Measurements from ENCODE around the gene PCDHGA10. TPM values are rescaled to one million over a fixed set of nuclear protein-coding genes. Genes with fewer than 3 reads are reported as not detected.
"Not testable (repeated sequence)": the region's sequence is repeated elsewhere in the genome, so short reads cannot be mapped to it uniquely, and the experiment has no call there.

The PCDHGA10 gene
- total RNA-seq, 1 donor from 2014 or later = 4.7 TPM

DNA sequence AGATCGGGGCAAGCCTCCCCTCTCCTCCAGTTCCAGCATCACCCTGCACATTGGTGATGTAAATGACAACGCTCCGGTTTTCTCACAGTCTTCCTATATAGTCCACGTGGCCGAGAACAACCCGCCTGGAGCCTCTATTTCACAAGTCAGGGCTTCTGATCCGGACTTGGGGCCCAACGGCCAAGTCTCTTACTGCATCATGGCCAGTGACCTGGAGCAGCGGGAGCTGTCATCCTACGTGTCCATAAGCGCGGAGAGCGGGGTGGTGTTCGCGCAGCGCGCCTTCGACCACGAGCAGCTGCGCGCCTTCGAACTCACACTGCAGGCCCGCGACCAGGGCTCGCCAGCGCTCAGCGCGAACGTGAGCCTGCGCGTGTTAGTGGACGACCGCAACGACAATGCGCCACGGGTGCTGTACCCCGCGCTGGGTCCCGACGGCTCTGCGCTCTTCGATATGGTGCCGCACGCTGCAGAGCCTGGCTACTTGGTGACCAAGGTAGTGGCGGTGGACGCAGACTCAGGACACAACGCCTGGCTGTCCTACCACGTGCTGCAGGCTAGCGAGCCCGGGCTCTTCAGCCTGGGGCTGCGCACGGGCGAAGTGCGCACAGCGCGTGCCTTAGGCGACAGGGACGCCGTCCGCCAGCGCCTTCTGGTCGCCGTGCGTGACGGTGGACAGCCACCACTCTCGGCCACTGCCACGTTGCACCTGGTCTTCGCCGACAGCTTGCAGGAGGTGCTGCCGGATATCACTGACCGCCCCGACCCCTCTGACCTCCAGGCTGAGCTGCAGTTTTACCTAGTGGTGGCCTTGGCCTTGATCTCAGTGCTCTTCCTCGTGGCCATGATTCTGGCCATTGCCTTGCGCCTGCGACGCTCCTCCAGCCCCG is 23.4 kb upstream of the PCDHGA10 start:
- Mint-ChIP-seq H3K36me3 (peaks cover 9% of the 10 kb centered on the region), H3K4me3 (no peak overlapping the region), H3K27me3 (ENCODE audit: insufficient read depth, low read depth) (peaks cover 5% of the 10 kb centered on the region), H3K27ac (no peak overlapping the region), H3K9me3 (peaks cover 58% of the 10 kb centered on the region), H3K4me1 (no peaks in the 10 kb centered on the region)
- H2AFZ ChIP-seq (replicated peaks) = no peak overlapping the region
- DNase-seq (ENCODE audit: low spot score) = no peak
- no peak overlapping the region for H3K9ac ChIP-seq
- H3K79me2 ChIP-seq (ENCODE audit: low read depth) = no peaks in the 10 kb centered on the region
- TF ChIP-seq EZH2phosphoT487 (IDR thresholded peaks at IDR 0.05) = no peak
- TF ChIP-seq, protein P1, sequence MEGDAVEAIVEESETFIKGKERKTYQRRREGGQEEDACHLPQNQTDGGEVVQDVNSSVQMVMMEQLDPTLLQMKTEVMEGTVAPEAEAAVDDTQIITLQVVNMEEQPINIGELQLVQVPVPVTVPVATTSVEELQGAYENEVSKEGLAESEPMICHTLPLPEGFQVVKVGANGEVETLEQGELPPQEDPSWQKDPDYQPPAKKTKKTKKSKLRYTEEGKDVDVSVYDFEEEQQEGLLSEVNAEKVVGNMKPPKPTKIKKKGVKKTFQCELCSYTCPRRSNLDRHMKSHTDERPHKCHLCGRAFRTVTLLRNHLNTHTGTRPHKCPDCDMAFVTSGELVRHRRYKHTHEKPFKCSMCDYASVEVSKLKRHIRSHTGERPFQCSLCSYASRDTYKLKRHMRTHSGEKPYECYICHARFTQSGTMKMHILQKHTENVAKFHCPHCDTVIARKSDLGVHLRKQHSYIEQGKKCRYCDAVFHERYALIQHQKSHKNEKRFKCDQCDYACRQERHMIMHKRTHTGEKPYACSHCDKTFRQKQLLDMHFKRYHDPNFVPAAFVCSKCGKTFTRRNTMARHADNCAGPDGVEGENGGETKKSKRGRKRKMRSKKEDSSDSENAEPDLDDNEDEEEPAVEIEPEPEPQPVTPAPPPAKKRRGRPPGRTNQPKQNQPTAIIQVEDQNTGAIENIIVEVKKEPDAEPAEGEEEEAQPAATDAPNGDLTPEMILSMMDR (IDR thresholded peaks at IDR 0.05) = no peak
- no peak for TF ChIP-seq EZH2 (IDR thresholded peaks at IDR 0.05)
- no peaks in the 10 kb centered on the region for H3K27me3 ChIP-seq
- no peaks in the 10 kb centered on the region for H3K4me1 ChIP-seq
- no peaks in the 10 kb centered on the region for H4K20me1 ChIP-seq (ENCODE audit: low read depth)
- peaks cover 45% of the 10 kb centered on the region for H3K9me3 ChIP-seq (ENCODE audit: low read depth)
- H3K4me3 ChIP-seq = no peak overlapping the region
- H3K4me2 ChIP-seq = no peak overlapping the region
- peaks cover 19% of the 10 kb centered on the region for H3K36me3 ChIP-seq
- peaks cover 7% of the 10 kb centered on the region for H3F3A ChIP-seq (ENCODE audit: low read depth)
- no peak overlapping the region for H3K27ac ChIP-seq

DNA sequence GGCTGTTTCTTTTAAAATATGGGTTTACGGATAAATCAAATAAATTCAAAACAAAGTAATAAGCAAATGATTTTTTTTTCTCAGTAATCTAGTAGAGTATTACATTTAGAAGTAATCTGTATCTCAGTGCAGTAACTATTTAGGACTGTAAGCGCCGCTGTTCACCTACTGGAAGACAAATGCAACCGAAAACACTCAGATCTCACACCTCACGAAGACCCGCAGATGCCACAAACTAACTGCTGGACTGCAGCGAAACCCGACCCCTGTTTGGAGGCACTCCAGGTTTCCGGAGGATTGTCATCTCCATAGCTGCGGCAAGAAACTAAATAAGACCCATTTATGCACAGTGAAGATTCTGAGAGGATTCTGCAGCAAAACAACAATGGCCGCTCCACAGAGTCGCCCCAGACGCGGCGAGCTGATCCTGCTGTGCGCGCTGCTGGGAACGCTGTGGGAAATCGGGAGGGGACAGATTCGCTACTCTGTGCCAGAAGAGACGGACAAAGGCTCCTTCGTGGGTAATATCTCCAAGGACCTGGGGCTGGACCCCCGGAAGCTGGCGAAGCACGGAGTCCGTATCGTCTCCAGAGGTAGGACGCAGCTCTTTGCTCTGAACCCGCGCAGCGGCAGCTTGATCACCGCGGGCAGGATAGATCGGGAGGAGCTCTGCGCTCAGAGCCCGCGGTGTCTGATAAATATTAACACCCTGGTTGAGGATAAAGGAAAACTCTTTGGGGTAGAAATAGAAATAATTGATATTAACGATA is 20.2 kb upstream of the PCDHGA10 start, which contains the start of gene PCDHGA8:
PCDHGA8 (plus strand) TSS at position 205 of the 770 bp plus-strand sequence; CDS start at position 386, 181 bp downstream.
- H3K4me3 ChIP-seq = peak within 1 kb of the TSS; percentile 3
- no peaks in the 10 kb centered on the region for H3K79me2 ChIP-seq (ENCODE audit: low read depth)
- no peak within 1 kb of the TSS for H3K9ac ChIP-seq
- peaks cover 9% of the 10 kb centered on the region for H3K36me3 Mint-ChIP-seq
- peaks cover 7% of the 10 kb centered on the region for H3F3A ChIP-seq (ENCODE audit: low read depth)
- peaks cover 56% of the 10 kb centered on the region for H3K9me3 Mint-ChIP-seq
- no peaks in the 10 kb centered on the region for H4K20me1 ChIP-seq (ENCODE audit: low read depth)
- TF ChIP-seq, protein P1 (IDR thresholded peaks at IDR 0.05) = no peak
- no peak for TF ChIP-seq EZH2 (IDR thresholded peaks at IDR 0.05)
- no peak for TF ChIP-seq EZH2phosphoT487 (IDR thresholded peaks at IDR 0.05)
- peaks cover 57% of the 10 kb centered on the region for H3K9me3 ChIP-seq (ENCODE audit: low read depth)
- no peak within 1 kb of the TSS for H3K27ac Mint-ChIP-seq
- H3K4me3 Mint-ChIP-seq = no peak within 1 kb of the TSS
- no peaks in the 10 kb centered on the region for H3K4me1 ChIP-seq
- no peak within 1 kb of the TSS for H2AFZ ChIP-seq (replicated peaks)
- H3K27ac ChIP-seq = no peak within 1 kb of the TSS
- no peak within 1 kb of the TSS for H3K4me2 ChIP-seq
- H3K27me3 ChIP-seq = no peaks in the 10 kb centered on the region
- H3K4me1 Mint-ChIP-seq = no peaks in the 10 kb centered on the region
- H3K36me3 ChIP-seq = peaks cover 19% of the 10 kb centered on the region
- H3K27me3 Mint-ChIP-seq (ENCODE audit: insufficient read depth, low read depth) = peaks cover 2% of the 10 kb centered on the region
- DNase-seq (ENCODE audit: low spot score) = no peak

DNA sequence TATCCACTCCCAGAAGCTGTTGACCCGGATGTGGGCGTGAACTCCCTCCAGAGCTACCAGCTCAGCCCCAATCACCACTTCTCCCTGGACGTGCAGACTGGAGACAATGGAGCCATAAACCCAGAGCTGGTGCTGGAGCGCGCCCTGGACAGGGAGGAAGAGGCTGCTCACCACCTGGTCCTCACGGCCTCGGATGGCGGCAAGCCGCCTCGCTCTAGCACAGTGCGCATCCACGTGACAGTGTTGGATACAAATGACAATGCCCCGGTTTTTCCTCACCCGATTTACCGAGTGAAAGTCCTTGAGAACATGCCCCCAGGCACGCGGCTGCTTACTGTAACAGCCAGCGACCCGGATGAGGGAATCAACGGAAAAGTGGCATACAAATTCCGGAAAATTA is 19.5 kb upstream of the PCDHGA10 start:
- H3K4me3 Mint-ChIP-seq = no peak overlapping the region
- H3K36me3 Mint-ChIP-seq = peaks cover 9% of the 10 kb centered on the region
- peaks cover 2% of the 10 kb centered on the region for H3K27me3 Mint-ChIP-seq (ENCODE audit: insufficient read depth, low read depth)

DNA sequence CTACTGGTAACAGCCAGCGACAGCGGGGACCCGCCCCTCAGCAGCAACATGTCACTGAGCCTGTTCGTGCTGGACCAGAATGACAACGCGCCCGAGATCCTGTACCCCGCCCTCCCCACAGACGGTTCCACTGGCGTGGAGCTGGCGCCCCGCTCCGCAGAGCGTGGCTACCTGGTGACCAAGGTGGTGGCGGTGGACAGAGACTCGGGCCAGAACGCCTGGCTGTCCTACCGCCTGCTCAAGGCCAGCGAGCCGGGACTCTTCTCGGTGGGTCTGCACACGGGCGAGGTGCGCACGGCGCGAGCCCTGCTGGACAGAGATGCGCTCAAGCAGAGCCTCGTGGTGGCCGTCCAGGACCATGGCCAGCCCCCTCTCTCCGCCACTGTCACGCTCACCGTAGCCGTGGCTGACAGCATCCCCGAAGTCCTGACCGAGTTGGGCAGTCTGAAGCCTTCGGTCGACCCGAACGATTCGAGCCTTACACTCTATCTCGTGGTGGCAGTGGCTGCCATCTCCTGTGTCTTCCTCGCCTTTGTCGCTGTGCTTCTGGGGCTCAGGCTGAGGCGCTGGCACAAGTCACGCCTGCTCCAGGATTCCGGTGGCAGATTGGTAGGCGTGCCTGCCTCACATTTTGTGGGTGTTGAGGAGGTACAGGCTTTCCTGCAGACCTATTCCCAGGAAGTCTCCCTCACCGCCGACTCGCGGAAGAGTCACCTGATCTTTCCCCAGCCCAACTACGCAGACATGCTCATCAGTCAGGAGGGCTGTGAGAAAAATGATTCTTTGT is 18.2 kb upstream of the PCDHGA10 start:
- not testable (repeated sequence) for H3K27ac ChIP-seq; H3K4me2 ChIP-seq; DNase-seq (ENCODE audit: low spot score); H3K27me3 ChIP-seq; H3K4me3 Mint-ChIP-seq; H3F3A ChIP-seq (ENCODE audit: low read depth); H3K9ac ChIP-seq; H3K27me3 Mint-ChIP-seq (ENCODE audit: insufficient read depth, low read depth); H3K4me1 ChIP-seq; H4K20me1 ChIP-seq (ENCODE audit: low read depth); H3K27ac Mint-ChIP-seq; H3K4me3 ChIP-seq; H3K79me2 ChIP-seq (ENCODE audit: low read depth); H2AFZ ChIP-seq (replicated peaks); H3K36me3 Mint-ChIP-seq; H3K4me1 Mint-ChIP-seq
- H3K9me3 Mint-ChIP-seq = peaks cover 56% of the 10 kb centered on the region
- Histone ChIP-seq H3K36me3 (peaks cover 19% of the 10 kb centered on the region), H3K9me3 (ENCODE audit: low read depth) (peaks cover 63% of the 10 kb centered on the region)

More for the DNA sequence above, 19.5 kb upstream of the PCDHGA10 start:
- no peak overlapping the region for H3K4me3 ChIP-seq
- Mint-ChIP-seq H3K9me3 (peaks cover 54% of the 10 kb centered on the region), H3K27ac (no peak overlapping the region), H3K4me1 (no peaks in the 10 kb centered on the region)
- H3K27me3 ChIP-seq = no peaks in the 10 kb centered on the region
- TF ChIP-seq EZH2phosphoT487 (IDR thresholded peaks at IDR 0.05) (no peak), EZH2 (IDR thresholded peaks at IDR 0.05) (no peak)
- TF ChIP-seq, protein P1 (IDR thresholded peaks at IDR 0.05) = no peak
- H3K79me2 ChIP-seq (ENCODE audit: low read depth) = no peaks in the 10 kb centered on the region
- no peak overlapping the region for H2AFZ ChIP-seq (replicated peaks)
- peaks cover 7% of the 10 kb centered on the region for H3F3A ChIP-seq (ENCODE audit: low read depth)
- no peak overlapping the region for H3K27ac ChIP-seq
- H4K20me1 ChIP-seq (ENCODE audit: low read depth) = no peaks in the 10 kb centered on the region
- H3K4me1 ChIP-seq = no peaks in the 10 kb centered on the region
- no peak for DNase-seq (ENCODE audit: low spot score)
- peaks cover 58% of the 10 kb centered on the region for H3K9me3 ChIP-seq (ENCODE audit: low read depth)
- peaks cover 19% of the 10 kb centered on the region for H3K36me3 ChIP-seq
- H3K4me2 ChIP-seq = no peak overlapping the region
- H3K9ac ChIP-seq = no peak overlapping the region
